HS-5 (cell line): ENCODE results near the gene CLEC4A.
A peak's percentile ranks its signal among the peaks of the same experiment; 100 is the strongest.
"Not testable (repeated sequence)": the region's sequence is repeated elsewhere in the genome, so short reads cannot be mapped to it uniquely, and the experiment has no call there.

ENCODE experiments used
- DNase-seq: peaks from one replicate; pipeline ENCODE4 v3.0.0-alpha.2; 2012; ENCODE audit warnings: low read depth

The CLEC4A gene

DNA sequence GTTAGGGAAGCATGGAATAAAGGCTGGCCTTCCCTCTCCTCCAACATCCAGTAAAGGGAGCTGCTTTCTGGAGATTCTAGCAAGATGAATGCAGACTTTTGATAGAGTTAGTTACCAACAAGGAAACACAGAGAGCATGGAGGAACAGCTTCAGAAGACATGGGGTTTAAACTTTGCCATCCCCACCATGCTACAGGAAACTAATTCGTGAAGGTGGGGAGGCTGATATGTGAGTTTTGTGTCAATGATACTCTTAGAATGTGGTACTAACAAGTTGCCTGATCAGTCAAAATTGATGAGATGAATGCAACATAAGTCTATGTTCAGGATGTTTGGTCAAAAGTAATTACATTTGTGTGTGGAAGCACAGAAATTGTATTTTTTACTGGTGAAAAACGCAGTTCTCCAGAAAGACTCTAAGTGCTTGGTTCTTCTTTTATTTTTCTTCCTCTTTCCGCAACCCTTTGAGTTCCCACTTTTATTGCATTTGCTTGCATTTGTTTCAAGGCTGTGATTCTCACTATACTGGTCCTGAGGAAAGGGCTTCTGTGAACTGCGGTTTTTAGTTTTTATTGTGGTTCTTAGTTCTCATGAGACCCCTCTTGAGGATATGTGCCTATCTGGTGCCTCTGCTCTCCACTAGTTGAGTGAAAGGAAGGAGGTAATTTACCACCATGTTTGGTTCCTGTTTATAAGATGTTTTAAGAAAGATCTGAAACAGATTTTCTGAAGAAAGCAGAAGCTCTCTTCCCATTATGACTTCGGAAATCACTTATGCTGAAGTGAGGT, at the start of gene CLEC4A:
Gene CLEC4A (plus strand): TSS at position 494 of the 789 bp plus-strand sequence. CDS start 262 bp downstream, at position 756.
- no peak for DNase-seq

DNA sequence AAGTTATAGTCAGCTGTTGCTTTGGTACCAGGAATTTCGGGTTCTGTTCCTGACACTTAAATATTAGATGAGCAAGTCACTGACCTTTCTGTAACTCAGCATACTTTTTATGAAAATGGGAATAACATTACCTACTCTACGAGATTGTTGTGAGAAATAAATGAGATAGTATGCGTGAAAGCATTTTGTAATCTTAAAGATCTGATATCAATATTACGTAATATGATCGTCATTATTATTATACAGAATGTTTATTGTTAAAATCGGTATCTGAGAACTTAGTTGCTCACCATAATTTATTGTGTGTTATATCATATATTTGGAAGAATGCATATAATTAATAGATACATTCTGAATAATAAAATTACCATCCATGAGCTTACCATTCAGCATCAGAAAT, 47.5 kb upstream of the CLEC4A start:
- DNase-seq, result no peak

DNA sequence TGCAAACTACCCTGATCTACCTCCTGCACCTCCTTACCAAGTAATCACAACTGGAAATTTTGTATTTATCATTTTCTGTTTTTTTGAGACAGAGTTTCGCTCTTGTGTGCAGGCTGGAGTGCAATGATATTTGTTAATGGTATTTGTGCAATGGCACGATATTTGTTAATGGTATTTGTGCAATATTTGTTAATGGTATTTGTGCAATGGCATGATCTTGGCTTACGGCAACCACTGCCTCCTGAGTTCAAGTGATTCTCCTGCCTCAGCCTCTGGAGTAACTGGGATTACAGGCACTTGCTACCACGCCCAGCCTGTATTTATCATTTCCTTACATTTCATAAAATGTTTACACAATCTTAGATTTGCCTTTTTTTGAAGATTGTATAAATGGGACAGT, 47.1 kb upstream of the CLEC4A start:
- DNase-seq, result no peak

DNA sequence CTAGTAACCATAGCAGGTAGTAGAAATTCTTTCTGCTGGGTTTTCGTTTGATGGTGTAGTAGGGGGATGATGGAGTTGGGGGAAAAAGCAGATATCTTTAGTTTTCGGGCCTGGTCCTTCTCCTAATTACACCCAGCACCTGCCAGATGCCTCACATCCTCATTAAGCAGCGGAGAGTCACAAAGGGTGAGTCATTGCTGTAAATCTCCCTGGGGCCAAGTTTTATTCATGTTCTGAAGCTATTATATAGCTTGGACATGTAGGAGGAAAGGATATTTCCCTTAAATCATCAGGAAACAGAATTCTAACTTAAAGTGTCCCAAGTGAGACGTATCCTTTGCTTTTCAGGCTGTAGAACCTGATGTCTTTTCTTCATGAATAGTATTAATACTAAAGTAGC, 46.2 kb upstream of the CLEC4A start:
- DNase-seq, result peak; percentile 56

DNA sequence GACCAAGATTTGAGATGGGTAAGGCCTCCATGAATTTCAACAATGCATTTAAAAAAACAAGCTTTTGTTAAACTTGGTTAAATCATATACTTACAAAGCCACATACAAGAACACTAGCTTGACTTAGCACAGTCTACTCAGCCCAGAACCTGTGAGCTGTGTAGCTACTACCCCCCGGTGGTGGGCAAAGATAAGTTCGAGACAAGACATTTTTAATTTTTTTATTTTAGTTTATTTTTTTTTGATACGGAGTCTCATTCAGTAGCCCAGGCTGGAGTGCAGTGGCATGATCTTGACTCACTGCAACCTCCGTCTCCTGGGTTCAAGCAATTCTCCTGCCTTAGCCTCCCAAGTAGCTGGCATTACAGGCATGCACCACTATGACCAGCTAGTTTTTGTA, 45.0 kb upstream of the CLEC4A start:
- no peak for DNase-seq

DNA sequence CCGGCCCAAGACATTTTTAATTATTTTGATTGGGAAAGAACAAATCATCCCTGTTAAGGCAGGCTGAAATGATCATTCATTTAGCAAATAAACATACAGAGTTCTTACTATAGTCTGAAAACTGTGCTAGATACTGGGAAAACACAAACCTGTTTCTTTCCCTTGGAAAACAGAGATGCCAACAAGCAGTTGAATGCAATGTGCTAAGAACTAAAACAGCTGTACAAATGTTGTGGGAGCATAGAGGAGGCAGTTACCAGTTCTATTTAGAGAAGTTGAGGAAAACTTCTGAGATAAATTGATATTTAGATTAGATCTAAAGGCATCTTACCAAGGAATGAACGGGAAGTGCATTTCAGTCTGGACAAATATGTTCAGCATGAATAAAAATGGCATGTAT, 44.5 kb upstream of the CLEC4A start:
- no peak for DNase-seq

DNA sequence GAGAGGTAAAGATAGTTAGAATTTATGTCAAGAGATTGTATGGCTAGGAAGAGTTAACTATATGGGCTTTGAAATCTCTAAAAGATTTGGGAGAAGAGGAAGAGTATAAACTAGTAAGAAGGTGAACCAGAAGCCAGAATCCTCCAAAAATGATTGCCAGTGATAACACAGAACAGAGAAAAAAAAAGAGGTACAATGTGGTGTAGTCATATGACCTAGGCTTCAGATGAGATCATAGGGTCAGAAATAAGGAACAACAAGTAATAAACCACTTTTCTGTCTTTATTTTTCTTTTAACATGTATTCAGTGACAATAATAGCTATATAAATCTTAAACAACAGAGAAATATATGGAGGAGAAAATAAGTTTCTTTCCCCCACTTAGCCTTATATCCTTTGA, 43.3 kb upstream of the CLEC4A start:
- DNase-seq, result no peak

DNA sequence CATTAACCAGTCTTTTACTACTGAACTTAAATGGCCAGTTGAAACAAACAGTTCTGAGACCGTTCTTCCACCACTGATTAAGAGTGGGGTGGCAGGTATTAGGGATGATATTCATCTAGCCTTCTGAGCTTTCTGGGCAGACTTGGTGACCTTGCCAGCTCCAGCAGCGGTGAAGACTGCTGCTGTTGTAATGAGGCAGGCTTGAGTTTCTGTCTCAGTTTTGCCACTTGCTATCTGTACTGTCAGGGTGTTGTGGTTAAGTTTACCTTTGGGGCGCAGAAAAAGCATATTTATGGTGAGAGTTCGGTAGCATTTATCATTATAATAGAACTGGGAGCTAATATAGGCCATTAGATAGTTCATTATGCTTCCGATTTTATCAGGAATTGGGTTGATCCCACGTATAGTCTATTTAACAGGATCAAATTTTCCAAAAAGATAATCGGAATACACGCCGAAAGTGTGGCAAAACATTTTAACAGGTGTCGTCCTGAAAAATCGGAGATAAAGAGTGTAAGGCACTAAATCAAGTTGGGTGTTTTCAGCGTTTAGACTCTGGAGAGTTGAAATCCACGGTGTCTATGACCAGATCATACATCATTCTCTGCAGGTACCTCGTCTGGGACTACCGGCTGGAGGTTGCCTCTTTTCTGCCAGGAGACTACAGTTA, 42.0 kb upstream of the CLEC4A start:
- DNase-seq, result no peak

DNA sequence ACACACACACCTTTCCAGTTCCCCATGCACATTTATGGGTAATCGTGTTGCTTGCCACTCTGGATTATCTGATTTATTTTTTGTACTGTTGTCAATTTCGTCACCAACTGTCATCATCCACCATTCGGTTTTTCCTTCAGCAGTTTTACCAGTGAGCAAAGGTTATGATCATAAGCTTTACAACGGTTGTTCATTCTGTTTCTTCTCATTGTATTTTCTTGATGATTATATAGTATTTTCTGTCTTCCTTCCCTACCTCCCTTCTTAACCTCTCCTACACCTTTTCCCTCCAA, 40.7 kb upstream of the CLEC4A start:
- DNase-seq, result no peak

DNA sequence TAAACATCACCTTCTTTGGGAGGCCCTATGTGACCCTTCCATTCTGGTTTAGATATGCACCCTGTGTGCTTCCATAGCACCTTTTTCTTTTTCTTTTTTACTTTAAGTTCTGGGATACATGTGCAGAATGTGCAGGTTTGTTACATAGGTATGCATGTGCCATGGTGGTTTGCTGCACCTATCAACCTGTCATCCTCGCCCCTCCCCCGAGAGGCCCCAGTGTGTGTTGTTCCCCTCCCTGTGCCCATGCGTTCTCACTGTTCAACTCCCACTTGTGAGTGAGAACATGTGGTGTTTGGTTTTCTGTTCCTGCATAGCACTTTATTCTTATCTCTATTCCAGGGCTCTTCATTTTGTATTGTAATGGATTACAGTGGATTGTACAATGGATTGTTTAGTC, 39.1 kb upstream of the CLEC4A start:
- DNase-seq, result not testable (repeated sequence)

DNA sequence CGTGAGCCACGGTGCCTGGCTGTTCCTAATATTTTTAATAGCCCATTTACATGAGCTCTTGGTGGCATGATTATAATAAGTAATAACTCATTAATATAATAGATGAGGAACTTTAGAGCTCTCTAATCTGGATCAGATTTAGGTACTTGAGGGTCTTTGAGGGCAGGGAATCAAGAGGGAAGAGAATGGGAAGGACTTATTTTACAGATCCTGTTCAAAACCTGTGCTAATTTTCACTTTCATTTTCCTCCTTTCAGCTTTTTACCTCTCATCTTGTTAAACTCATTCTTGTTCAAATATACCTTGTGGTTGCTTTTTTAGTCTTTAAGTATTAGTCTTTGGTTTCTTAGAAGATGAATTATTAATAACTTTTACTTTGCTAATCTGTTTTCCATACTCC, 35.8 kb upstream of the CLEC4A start:
- DNase-seq, result no peak

DNA sequence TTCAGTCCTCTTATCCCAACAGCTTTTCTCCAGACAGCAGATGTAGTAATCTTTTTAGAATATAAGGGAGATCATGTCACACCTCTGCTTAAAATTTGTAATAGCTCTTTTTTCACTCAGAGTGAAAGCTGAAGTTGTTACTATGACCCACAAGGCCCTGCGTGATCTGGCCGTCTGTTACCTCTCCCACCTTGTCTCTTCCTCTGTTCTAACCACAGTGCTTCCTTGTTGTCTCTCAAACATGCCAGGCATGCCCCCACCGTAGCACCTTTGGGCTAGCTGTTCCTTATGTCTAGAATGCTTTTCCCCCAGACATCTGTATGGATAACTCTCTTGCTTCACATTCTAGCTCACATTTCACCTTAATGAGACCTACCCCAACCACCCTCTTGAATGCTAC, 34.8 kb upstream of the CLEC4A start:
- DNase-seq, result no peak

DNA sequence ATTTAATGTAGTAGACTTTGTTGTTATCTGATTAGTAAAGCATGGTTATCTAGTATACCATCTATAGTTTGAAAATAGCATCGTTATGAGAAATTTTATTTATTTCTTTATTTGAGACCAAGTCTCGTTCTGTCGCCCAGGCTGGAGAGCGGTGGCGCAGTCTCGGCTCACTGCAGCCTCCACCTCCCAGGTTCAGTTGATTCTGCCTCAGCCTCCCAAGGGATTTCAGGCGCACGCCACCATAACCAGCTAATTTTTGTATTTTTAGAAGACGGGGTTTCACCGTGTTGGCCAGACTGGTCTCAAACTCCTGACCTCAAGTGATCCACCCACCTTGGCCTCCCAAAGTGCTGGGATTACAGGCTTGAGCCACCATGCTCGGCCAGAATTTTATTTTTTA, 34.1 kb upstream of the CLEC4A start:
- not testable (repeated sequence) for DNase-seq

DNA sequence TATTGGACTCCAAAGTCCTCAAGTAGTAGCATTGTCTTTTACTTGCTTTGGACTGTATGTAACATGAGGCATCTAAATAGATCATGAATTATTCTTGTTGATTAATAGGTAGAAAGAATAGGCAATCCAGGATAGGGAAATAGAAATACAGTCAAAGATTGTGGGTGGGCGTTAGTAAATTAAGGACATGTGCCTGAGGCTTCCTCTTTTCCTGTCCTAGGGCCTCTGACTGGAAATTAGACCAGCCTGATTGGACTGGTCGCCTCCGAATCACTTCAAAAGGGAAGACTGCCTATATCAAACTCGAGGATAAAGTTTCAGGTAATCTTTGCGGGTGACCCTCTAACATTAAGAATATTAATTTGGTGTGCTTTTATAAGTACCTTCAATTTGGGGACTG, 33.7 kb upstream of the CLEC4A start:
- DNase-seq, result no peak

DNA sequence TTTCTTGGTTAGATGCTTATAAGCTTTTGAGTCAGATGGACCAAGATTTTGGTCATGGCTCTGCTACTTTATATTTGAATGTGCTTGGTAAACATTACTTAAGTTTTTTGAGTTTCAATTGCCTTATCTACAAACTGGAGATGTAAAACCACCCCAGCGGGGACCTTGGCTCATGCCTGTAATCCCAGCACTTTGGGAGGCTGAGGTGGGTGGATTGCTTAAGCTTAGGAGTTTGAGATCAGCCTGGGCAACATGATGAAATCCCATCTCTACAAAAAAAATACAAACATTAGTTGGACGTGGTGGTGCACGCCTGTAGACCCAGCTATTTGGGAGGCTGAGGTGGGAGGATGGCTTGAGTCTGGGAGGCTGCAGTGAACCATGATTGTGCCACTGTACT, 30.1 kb upstream of the CLEC4A start:
- DNase-seq, result no peak

DNA sequence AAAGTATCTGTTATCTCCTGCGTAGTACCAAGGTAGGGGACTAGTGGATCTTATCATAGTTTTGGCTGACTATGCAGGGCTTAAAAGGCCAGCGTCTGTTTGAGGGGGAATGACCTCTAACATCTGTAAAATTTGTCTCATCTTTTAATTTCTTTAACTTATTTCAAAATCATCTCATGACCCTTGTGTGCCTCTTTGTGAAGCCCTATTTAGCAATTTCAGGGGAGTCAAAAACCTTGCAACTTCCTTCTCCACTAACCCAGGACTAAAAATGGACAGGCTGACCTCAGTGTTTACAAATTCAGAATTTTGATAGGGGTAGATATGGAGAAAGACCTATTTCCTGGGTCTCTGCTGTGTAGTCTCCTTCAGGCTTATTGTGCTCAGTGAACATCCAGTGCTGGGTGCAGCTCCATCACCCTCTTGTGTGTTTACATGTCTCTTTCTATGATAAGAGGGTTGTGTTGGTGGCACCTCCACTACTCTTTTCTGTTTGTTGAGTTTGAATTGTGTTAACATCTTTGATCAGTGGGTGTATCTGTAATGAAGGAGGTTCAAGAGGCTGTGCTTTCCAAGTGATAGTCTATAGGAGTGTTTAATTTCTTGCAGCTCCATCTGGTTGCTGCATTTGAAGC, 27.0 kb upstream of the CLEC4A start:
- no peak for DNase-seq

DNA sequence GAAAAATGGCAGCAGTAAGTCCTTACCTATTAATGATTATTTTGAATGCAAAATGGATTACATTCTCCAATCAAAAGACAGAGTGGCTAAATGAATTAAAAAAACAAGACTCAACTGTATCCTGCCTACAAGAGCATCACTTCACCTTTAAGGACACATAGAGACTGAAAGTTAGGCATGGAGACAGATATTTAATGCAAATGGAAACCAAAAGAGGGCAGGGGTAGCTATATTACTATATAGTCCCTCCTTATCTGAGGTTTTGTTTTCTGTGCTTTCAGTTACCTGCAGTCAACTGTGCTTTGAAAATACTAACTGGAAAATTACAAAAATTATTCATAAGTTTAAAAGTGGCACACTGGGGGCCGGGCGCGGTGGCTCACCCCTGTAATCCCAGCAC, 24.2 kb upstream of the CLEC4A start:
- no peak for DNase-seq

DNA sequence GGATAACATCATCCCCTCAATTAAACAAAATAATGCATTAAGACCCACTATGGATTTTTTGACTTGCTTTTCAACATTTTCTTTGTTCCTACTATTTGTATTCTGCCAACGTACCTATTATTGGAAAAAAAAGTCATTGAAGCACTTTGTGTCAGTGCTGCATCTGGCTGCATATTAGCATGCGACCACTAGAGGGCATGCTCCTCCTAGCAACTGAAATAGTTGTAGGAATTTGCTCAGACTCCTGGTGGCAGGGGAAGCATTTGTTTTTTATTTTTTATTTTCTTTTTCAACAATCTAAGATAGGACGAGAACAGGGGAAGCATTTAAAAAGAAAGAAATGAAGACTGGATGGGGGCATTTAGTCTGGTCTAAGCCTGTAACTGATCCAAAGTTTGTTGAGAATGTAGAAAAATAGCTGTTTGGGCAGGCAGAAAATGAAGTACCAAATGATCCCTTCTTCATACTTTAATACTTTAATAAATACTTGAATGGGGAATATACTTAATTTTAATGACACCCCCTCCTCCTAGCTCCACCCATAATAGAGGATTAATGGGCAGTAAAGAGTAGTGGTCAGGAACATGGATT, 14.5 kb upstream of the CLEC4A start:
- peak; percentile 60 for DNase-seq

DNA sequence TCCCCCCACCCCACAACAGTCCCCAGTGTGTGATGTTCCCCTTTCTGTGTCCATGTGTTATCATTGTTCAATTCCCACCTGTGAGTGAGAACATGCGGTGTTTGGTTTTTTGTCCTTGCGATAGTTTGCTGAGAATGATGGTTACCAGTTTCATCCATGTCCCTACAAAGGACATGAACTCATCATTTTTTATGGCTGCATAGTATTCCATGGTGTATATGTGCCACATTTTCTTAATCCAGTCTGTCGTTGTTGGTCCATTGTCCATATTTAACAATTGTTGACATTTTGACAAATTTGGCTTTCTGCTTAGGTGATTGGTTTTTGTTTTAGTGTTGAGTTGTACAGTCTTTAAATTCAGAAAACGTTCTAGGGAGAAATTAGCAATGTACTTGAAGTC, 10.3 kb upstream of the CLEC4A start:
- not testable (repeated sequence) for DNase-seq

DNA sequence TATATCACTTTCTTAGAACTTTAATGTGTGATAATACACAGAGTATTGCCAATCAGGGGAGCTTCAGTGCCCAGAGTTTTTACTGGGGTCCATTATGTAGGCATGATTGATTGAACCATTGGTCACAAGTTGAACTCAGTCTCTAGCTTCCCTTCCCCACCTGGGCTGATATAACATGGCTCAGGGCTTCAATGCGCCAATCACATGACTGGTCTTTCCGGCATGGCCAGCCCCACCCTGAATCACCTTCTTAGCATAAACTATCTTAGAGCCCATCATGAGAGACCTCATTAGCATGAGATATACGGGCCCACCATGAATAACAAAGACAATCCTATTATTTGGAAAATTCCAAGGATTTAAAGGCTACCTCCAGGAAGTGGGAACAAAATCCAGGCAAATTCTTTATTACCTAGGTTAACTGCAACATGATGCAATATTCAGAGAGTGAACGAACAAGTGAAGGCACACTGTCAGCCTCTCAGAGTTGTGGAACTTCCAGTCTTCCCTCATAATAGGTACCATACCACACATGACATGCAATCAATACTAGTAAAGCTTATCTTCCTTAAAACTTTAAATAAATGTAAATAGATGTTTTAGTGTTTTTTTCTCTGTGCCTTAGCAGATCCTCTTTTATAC, 3.2 kb upstream of the CLEC4A start:
- DNase-seq, result no peak

DNA sequence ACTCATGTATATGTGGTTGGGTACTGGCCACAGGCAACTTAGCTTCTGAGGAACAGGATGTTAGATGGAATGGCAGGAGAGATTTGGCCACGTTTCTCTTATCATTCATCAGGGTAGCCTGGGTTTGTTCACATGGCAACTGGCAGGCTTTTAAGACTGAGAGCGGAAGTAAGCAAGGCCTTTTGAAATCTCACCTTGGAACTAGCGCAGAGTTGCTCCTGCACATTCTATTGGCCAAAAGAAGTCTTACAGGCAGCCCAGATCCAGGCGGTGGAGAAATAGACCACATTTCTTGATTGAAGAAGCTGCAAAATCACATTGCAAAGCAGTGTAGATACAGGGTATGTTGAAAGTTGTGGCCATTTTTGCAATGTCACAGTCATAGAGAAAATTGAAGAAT, 3.7 kb downstream of the CLEC4A start:
- no peak for DNase-seq

DNA sequence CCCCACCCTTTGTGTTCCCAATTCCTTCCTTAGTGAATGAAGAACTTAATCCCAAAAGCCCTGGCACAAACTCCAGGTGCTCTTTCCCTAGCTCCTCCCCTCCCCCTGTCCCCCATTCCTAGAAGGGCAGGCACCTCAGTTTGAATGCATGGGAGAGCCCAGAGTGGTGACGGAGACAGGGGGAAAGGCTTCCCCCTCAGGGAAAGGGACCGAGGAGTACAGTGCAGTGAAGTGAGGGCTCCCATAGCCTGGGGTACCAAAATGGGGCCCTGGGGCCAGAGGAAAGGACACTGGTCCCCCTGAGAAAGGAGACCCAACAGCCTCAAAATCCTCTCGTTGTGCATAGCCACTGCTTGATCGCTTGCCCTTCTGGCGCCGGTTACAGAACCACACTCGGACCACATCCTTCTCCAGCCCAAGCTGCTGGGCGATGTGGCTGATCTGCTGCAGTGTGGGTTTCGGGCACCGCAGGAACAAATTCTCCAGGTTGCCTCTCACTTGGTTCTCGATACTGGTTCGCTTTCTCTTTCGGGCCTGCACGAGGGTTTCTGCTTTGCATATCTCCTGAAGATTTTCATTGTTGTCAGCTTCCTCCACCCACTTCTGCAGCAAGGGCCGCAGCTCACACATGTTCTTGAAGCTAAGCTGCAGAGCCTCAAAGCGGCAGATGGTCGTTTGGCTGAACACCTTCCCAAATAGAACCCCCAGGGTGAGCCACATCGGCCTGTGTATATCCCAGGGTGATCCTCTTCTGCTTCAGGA, 10.4 kb downstream of the CLEC4A start:
- not testable (repeated sequence) for DNase-seq
